GM23338 (cell line): ENCODE results near the gene ZNF80.

Experiments
- CREB1 ChIP-seq: fragments of 250-450 bp; sonication (Bioruptor Pico); IDR thresholded peaks from 2 replicates; pipeline ENCODE4 v1.5.0; 2020; ENCODE audit warnings: low read depth, mild to moderate bottlenecking, moderate library complexity
- CTCF ChIP-seq, 2 experiments: fragments of 200-600 bp in 1 of 2; sonication (generic) in 1 of 2; conservative IDR thresholded peaks; 2 replicates each; pipeline versions ENCODE4 v1.5.1 to v1.6.1; 2016 to 2017; ENCODE audit warnings: antibody characterized with exemption in 2 of 2, low read depth in 2 of 2, mild to moderate bottlenecking in 2 of 2, moderate library complexity in 1 of 2
- ETS1 ChIP-seq: IDR thresholded peaks from 2 replicates; pipeline ENCODE4 v1.6.1; 2016; ENCODE audit warnings: antibody characterized with exemption
- EZH2 ChIP-seq: fragments of 200-600 bp; sonication (generic); IDR thresholded peaks from one replicate; pipeline ENCODE4 v1.8.0; 2017; ENCODE audit warnings: antibody characterized with exemption, mild to moderate bottlenecking, low read depth; ENCODE audit not compliant: unreplicated experiment
- EZH2phosphoT487 ChIP-seq: fragments of 200-600 bp; sonication (generic); IDR thresholded peaks from one replicate; pipeline ENCODE4 v1.8.1; 2018; ENCODE audit warnings: antibody characterized with exemption; ENCODE audit not compliant: unreplicated experiment
- JUNB ChIP-seq: IDR thresholded peaks from one replicate; pipeline ENCODE4 v1.6.1; 2016; ENCODE audit warnings: antibody characterized with exemption; ENCODE audit not compliant: unreplicated experiment
- POLR2AphosphoS5 ChIP-seq: IDR thresholded peaks from 2 replicates; pipeline ENCODE4 v1.6.1; 2016; ENCODE audit warnings: antibody characterized with exemption, low read depth
- REST ChIP-seq: IDR thresholded peaks from one replicate; pipeline ENCODE4 v1.6.1; 2018; ENCODE audit warnings: antibody characterized with exemption; ENCODE audit not compliant: unreplicated experiment
- STAT1 ChIP-seq: IDR thresholded peaks from one replicate; pipeline ENCODE4 v1.6.1; 2016; ENCODE audit warnings: antibody characterized with exemption; ENCODE audit not compliant: unreplicated experiment
- ZNF331 ChIP-seq: fragments of 250-450 bp; sonication (Bioruptor Pico); IDR thresholded peaks from 2 replicates; pipeline ENCODE4 v1.5.0; 2020; ENCODE audit warnings: low read depth, mild to moderate bottlenecking, moderate library complexity

GRCh38 chr3:114221165-114221880, 16.1 kb downstream of the ZNF80 start:
- TF ChIP-seq CTCF (conservative IDR thresholded peaks at IDR 0.05; ENCODE audit: low read depth in 2 of 2) (no peak), EZH2 (no peak), STAT1 (no peak), POLR2AphosphoS5 (no peak), EZH2phosphoT487 (no peak), REST (no peak), CREB1 (CRISPR knock-in tag) (no peak), JUNB (no peak), ETS1 (no peak), ZNF331 (no peak)
